Hepatocyte (in vitro differentiated cells): ENCODE data around the gene SON.

Experiments
- CTCF ChIP-seq: fragments of 200-600 bp; sonication (generic); IDR thresholded peaks from 2 replicates; pipeline ENCODE4 v1.5.1; 2016; ENCODE audit warnings: antibody characterized with exemption, mild to moderate bottlenecking; ENCODE audit not compliant: poor library complexity
- EZH2 ChIP-seq: fragments of 200-600 bp; sonication (generic); IDR thresholded peaks from 2 replicates; pipeline ENCODE4 v1.6.1; 2016; ENCODE audit warnings: antibody characterized with exemption, mild to moderate bottlenecking, borderline replicate concordance
- EZH2phosphoT487 ChIP-seq: fragments of 200-600 bp; sonication (generic); IDR thresholded peaks from one replicate; pipeline ENCODE4 v1.6.1; 2018; ENCODE audit warnings: antibody characterized with exemption, mild to moderate bottlenecking, low read depth, moderate library complexity; ENCODE audit not compliant: unreplicated experiment, severe bottlenecking

GRCh38 chr21:33618407-33618806 lies 75.6 kb downstream of the SON start:
- TF ChIP-seq CTCF (no peak), EZH2 (no peak), EZH2phosphoT487 (no peak)
